GM12801 (cell line): Measurements from ENCODE around the gene AMPD3.

ENCODE experiments used
- TF ChIP-seq, protein P1 (sequence below): IDR thresholded peaks from one replicate; pipeline ENCODE4 v1.5.1; 2011; ENCODE audit warnings: control low read depth; ENCODE audit not compliant: insufficient read length; ENCODE audit errors: extremely low read depth

AMPD3 gene

DNA sequence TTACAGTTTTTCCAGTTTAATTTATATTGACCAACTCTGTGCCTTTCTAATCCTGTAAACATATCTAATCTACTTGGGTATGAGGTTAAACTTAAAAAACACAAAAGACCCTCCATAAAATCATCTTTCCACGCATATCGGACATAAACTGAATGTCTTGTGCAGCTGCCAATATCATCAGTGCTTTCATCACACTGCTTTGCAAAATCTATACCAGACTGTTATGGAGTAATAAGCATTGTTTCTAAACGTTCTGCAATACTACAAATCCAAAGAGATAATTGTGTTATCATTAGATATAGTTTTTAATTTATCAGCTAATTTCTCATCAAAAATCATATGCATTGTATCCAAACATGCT lies 36.1 kb upstream of the AMPD3 start:
- TF ChIP-seq, protein P1, sequence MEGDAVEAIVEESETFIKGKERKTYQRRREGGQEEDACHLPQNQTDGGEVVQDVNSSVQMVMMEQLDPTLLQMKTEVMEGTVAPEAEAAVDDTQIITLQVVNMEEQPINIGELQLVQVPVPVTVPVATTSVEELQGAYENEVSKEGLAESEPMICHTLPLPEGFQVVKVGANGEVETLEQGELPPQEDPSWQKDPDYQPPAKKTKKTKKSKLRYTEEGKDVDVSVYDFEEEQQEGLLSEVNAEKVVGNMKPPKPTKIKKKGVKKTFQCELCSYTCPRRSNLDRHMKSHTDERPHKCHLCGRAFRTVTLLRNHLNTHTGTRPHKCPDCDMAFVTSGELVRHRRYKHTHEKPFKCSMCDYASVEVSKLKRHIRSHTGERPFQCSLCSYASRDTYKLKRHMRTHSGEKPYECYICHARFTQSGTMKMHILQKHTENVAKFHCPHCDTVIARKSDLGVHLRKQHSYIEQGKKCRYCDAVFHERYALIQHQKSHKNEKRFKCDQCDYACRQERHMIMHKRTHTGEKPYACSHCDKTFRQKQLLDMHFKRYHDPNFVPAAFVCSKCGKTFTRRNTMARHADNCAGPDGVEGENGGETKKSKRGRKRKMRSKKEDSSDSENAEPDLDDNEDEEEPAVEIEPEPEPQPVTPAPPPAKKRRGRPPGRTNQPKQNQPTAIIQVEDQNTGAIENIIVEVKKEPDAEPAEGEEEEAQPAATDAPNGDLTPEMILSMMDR, result no peak

DNA sequence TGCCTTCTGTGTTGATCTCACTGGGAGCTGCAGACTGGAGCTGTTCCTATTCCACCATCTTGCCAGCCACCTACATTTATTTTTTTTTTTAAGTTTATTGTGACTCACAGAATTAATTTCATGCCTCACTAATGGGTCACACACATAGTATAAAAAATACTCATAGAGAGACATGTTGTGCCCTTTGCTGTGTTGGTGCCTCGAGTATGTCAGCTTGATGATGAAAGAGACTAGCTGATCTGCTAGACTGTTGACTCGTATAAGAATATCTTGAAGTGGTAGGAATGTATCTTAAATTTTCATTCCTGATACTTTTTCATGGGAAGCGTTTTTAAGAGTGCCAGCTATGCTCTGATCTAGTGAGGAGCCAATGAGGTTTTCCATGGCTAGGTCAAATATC lies 28.6 kb upstream of the AMPD3 start:
- TF ChIP-seq, protein P1, result no peak

DNA sequence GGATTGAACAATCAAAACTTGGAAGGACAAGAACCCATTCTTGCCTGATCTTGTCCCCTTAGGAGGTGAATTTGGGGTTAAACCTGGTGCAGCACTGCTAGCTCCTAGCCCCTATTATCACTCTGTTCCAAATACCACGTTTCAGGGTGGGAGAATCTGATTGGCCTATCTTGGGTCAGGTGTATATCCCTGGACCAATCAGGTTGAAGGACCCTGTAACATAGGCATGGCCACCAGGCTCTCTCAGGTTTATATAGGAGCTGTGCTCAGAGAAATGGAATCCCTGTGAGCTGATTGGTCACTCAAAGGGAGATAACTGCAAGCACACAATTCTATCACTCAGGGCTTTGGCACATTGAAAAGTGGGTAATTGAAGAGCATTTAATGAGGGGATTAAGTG lies 26.6 kb upstream of the AMPD3 start:
- TF ChIP-seq, protein P1, result no peak

DNA sequence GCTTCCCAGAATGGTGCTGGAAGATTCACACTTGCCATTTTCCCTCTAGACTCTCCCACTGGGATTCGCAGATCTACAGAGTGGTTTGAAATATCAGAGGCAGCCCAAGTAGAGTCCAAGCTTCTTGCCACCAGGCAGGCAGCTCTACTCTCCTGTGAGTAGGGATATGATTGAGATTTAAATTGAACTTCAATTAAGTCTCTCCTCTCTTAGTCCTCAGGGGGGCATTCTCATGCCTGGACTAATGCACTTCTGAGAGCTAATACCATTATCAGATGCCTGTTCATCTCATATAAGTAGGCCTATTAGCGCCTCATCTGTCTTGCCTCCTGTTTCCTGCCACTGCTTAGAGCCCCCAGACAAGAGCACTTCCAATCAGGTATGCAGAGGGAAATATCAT lies 25.5 kb upstream of the AMPD3 start:
- TF ChIP-seq, protein P1, result no peak

DNA sequence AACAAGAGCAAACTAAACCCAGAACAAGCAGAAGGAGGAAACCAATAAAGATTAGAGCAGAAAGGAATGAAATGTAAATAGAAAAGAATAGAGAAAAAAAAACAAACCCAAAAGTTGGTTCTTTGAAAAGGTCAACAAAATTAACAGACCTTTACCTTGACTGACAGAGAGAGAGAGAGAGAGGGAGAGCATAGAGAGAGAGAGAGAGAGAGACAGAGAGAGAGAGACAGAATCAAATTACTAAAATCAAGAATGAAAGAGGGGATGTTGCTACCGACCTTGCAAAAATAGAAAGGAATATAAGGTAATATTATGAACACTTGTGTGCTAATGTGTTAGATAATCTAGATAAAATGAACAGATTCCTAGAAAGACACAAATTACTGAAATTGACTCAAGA lies 22.6 kb upstream of the AMPD3 start:
- TF ChIP-seq, protein P1, result no peak

DNA sequence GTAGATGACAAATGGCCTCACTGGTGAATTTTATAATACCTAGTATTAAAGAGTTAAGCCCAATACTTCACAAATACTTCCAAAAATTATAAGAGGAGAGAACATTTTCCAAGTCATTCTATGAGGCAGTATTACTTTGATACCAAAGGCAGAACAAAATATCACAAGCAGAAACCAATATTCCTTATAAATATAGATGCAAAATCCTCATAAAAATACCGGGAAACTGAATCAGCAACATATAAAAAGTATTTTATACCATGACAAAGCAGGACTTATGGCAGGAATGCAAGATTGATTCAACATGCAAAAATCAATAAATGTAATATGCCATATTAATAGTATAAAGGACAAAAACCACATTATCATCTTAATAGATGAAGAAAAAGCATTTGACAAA lies 22.1 kb upstream of the AMPD3 start:
- TF ChIP-seq, protein P1, result no peak

DNA sequence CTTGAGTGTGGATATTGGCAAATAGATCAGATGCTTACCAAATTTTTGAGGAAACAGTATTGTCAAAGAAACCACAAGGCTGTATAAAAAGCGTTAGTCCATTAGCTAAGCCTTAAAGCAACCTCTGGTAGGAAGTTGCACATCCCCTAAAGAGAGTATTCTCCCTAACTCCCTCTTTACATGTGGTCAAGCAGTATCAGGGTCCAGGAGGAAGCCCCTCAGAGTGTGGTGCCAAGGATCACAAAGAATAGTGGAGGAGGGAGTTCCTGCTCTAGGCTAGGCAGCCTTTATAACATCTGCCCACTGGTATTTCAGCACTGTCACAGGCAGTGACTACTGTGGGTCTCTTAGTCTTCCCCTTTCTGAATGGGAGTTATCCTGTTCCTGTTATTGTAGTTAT lies 18.8 kb upstream of the AMPD3 start:
- TF ChIP-seq, protein P1, result no peak

DNA sequence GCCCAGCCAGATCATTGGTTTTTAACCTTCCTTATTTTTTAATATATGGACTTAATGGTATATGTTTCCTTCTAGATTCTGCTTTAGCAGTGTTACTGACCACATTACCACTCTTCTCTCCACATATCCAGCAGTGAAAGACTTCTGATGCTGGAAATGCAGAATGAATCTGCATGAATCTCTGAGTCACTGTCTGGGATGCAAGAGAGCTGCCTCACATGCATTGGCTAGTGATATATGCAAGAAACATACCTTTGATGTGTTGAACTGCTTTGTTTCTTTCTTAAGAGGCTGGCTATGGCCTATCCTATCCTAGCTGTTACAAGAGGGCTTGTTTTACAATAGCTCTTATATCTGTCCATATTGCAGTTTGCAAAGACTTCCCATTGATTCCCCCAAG lies 16.6 kb upstream of the AMPD3 start:
- TF ChIP-seq, protein P1, result no peak
